K562 (cell line): ENCODE results near the gene ETV7. TPM values are rescaled to one million over a fixed set of nuclear protein-coding genes. Genes with fewer than 3 reads are reported as not detected.

Experiments used
- POU5F1 ChIP-seq: fragments of 150-350 bp; IDR thresholded peaks from 2 replicates; pipeline ENCODE4 v1.6.1; 2014; ENCODE audit warnings: borderline replicate concordance, low read length, low read depth, mild to moderate bottlenecking; ENCODE audit not compliant: partially characterized antibody
- TRIM28 ChIP-seq: fragments of 450-650 bp; IDR thresholded peaks from 2 replicates; pipeline ENCODE4 v1.6.1; 2017
- ZNF561 ChIP-seq: fragments of 450-650 bp; formaldehyde crosslinking; conservative IDR thresholded peaks from 2 replicates; pipeline ENCODE4 v1.4.0; 2020; ENCODE audit warnings: mild to moderate bottlenecking, moderate library complexity
- polyA plus RNA-seq, 8 experiments: library from polyadenylated mRNA; depleted of rRNA in 4 of 8; stranded (reverse) in 5 of 8; unstranded in 3 of 8; fragments of >200 nt; fragmentation: Nextera tagmentation in 2 of 8; fragmentation: Illumina TruSeq in 1 of 8; extraction: Ambion mirVana in 2 of 8; extraction: Trizol in 1 of 8; gene quantifications; 2 replicates each; pipeline versions ENCODE4 v1.2.1 to v1.2.3, GENCODE V29; 2011 to 2014; ENCODE audit warnings: inconsistent platforms in 1 of 8, missing spikeins in 1 of 8
- total RNA-seq, 7 experiments: library from RNA; depleted of rRNA in 6 of 7; stranded (reverse); fragments of >200 nt in 6 of 7; fragmentation: Illumina TruSeq in 2 of 7; extraction: Trizol in 2 of 7; gene quantifications; 2 replicates each; pipeline versions ENCODE4 v1.2.1 to v1.2.3, GENCODE V29; 2011 to 2021; ENCODE audit warnings: low replicate concordance in 1 of 7
- TF ChIP-seq, protein P1 (sequence below), 2 experiments: fragments of 450-650 bp in 1 of 2; IDR thresholded peaks; 2 replicates each; pipeline ENCODE4 v1.6.1; 2011 to 2017; ENCODE audit warnings: low read depth in 2 of 2, antibody characterized with exemption in 1 of 2, borderline replicate concordance in 1 of 2, low read length in 1 of 2, mild to moderate bottlenecking in 1 of 2, mixed read lengths in 1 of 2; ENCODE audit not compliant: control insufficient read depth in 1 of 2
- TF ChIP-seq, protein P2 (sequence below): sonication (generic); formaldehyde crosslinking; IDR thresholded peaks from 2 replicates; pipeline ENCODE4 v1.8.1; 2023; ENCODE audit warnings: mild to moderate bottlenecking, missing genetic modification reagents
- TF ChIP-seq, protein P3 (sequence below), 2 experiments: fragments of 450-650 bp; IDR thresholded peaks; 2 replicates each; pipeline ENCODE4 v1.6.1; 2018; ENCODE audit warnings: mild to moderate bottlenecking in 2 of 2, low read depth in 1 of 2; ENCODE audit not compliant: partially characterized antibody in 2 of 2
- TF ChIP-seq, protein P4 (sequence below), 2 experiments: fragments of 450-650 bp; formaldehyde crosslinking in 1 of 2; IDR thresholded peaks; 2 replicates each; pipeline versions ENCODE4 v1.4.0 to v1.6.1; 2014 to 2020; ENCODE audit warnings: mild to moderate bottlenecking in 2 of 2, borderline replicate concordance in 1 of 2, low read depth in 1 of 2

Gene ETV7
- total and polyA plus RNA-seq, 9 of the 15 experiments (the other 6 are each of a cell fraction or from before 2014, with no cell fraction given) = 0.07 to 0.22 (median 0.14) TPM; not detected in 3

DNA sequence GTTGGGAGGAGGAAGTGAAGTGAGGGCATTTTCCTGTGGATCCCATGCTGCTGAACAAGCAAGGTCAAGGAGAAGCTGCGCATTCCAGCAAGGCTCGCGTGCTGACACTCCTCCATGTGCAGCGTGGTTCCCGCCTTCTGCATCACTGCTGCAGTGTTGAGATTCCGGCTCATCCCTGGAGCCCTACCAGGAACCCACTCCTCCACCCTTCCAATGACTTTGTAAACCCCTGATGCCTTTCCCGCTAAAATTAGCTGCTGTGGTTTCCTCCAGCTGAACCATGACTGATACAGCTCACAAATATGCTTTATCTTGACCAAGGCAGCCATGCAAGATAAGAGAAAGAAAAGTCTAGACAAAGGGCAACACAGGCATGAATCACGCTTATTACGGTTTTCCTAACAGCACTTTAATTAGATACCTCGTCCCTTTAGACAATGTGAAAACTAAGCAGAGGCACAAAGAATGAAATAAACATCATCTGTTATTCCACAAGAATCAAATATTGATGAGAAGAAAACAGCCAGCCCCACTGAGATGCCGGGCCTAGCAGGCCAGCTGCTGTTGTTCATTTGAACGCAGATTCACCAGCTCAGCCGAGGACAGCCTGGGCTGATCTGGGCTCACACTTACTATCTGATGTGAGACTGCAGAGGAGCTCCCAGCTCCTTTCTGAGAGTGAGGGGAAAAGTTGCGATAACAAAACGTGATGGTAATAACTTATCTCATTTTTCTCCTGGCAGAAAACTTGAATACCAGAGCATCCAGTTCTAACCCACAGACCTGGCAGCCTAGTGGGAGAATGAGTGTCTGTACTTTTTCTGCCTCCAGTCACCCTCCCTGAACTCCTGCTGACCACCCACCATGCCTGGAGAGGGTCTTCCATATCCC lies 36.5 kb downstream of the ETV7 start (continued):
- TF ChIP-seq, protein P1, sequence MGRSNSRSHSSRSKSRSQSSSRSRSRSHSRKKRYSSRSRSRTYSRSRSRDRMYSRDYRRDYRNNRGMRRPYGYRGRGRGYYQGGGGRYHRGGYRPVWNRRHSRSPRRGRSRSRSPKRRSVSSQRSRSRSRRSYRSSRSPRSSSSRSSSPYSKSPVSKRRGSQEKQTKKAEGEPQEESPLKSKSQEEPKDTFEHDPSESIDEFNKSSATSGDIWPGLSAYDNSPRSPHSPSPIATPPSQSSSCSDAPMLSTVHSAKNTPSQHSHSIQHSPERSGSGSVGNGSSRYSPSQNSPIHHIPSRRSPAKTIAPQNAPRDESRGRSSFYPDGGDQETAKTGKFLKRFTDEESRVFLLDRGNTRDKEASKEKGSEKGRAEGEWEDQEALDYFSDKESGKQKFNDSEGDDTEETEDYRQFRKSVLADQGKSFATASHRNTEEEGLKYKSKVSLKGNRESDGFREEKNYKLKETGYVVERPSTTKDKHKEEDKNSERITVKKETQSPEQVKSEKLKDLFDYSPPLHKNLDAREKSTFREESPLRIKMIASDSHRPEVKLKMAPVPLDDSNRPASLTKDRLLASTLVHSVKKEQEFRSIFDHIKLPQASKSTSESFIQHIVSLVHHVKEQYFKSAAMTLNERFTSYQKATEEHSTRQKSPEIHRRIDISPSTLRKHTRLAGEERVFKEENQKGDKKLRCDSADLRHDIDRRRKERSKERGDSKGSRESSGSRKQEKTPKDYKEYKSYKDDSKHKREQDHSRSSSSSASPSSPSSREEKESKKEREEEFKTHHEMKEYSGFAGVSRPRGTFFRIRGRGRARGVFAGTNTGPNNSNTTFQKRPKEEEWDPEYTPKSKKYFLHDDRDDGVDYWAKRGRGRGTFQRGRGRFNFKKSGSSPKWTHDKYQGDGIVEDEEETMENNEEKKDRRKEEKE (IDR thresholded peaks at IDR 0.05; ENCODE audit: borderline replicate concordance in 1 of 2, control insufficient read depth in 1 of 2, low read depth in 2 of 2, low read length in 1 of 2) = no peak
- TF ChIP-seq, protein P2, sequence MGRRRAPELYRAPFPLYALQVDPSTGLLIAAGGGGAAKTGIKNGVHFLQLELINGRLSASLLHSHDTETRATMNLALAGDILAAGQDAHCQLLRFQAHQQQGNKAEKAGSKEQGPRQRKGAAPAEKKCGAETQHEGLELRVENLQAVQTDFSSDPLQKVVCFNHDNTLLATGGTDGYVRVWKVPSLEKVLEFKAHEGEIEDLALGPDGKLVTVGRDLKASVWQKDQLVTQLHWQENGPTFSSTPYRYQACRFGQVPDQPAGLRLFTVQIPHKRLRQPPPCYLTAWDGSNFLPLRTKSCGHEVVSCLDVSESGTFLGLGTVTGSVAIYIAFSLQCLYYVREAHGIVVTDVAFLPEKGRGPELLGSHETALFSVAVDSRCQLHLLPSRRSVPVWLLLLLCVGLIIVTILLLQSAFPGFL (CRISPR knock-in tag) = peak; percentile 60; the same call in 1 of the 2 replicates
- TF ChIP-seq ZNF561 (CRISPR knock-in tag) (no peak), POU5F1 (no peak), TRIM28 (peak; percentile 51; the same call in 1 of the 2 replicates)
- TF ChIP-seq, protein P3, sequence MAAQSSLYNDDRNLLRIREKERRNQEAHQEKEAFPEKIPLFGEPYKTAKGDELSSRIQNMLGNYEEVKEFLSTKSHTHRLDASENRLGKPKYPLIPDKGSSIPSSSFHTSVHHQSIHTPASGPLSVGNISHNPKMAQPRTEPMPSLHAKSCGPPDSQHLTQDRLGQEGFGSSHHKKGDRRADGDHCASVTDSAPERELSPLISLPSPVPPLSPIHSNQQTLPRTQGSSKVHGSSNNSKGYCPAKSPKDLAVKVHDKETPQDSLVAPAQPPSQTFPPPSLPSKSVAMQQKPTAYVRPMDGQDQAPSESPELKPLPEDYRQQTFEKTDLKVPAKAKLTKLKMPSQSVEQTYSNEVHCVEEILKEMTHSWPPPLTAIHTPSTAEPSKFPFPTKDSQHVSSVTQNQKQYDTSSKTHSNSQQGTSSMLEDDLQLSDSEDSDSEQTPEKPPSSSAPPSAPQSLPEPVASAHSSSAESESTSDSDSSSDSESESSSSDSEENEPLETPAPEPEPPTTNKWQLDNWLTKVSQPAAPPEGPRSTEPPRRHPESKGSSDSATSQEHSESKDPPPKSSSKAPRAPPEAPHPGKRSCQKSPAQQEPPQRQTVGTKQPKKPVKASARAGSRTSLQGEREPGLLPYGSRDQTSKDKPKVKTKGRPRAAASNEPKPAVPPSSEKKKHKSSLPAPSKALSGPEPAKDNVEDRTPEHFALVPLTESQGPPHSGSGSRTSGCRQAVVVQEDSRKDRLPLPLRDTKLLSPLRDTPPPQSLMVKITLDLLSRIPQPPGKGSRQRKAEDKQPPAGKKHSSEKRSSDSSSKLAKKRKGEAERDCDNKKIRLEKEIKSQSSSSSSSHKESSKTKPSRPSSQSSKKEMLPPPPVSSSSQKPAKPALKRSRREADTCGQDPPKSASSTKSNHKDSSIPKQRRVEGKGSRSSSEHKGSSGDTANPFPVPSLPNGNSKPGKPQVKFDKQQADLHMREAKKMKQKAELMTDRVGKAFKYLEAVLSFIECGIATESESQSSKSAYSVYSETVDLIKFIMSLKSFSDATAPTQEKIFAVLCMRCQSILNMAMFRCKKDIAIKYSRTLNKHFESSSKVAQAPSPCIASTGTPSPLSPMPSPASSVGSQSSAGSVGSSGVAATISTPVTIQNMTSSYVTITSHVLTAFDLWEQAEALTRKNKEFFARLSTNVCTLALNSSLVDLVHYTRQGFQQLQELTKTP (IDR thresholded peaks at IDR 0.05; ENCODE audit: low read depth in 1 of 2, partially characterized antibody in 2 of 2) = peak in 1 of 2 experiments; percentile 50
- TF ChIP-seq, protein P4, sequence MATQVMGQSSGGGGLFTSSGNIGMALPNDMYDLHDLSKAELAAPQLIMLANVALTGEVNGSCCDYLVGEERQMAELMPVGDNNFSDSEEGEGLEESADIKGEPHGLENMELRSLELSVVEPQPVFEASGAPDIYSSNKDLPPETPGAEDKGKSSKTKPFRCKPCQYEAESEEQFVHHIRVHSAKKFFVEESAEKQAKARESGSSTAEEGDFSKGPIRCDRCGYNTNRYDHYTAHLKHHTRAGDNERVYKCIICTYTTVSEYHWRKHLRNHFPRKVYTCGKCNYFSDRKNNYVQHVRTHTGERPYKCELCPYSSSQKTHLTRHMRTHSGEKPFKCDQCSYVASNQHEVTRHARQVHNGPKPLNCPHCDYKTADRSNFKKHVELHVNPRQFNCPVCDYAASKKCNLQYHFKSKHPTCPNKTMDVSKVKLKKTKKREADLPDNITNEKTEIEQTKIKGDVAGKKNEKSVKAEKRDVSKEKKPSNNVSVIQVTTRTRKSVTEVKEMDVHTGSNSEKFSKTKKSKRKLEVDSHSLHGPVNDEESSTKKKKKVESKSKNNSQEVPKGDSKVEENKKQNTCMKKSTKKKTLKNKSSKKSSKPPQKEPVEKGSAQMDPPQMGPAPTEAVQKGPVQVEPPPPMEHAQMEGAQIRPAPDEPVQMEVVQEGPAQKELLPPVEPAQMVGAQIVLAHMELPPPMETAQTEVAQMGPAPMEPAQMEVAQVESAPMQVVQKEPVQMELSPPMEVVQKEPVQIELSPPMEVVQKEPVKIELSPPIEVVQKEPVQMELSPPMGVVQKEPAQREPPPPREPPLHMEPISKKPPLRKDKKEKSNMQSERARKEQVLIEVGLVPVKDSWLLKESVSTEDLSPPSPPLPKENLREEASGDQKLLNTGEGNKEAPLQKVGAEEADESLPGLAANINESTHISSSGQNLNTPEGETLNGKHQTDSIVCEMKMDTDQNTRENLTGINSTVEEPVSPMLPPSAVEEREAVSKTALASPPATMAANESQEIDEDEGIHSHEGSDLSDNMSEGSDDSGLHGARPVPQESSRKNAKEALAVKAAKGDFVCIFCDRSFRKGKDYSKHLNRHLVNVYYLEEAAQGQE (IDR thresholded peaks at IDR 0.05; ENCODE audit: borderline replicate concordance) = no peak
- TF ChIP-seq, protein P4 (CRISPR knock-in tag; IDR thresholded peaks at IDR 0.05; ENCODE audit: low read depth) = no peak
